ENCODE results near the gene ACACB. TPM values are rescaled to one million over a fixed set of nuclear protein-coding genes. Genes with fewer than 3 reads are reported as not detected.

The ACACB gene
- total and polyA plus RNA-seq, 11 donors: 29.9 to 176 (median 119) TPM

DNA sequence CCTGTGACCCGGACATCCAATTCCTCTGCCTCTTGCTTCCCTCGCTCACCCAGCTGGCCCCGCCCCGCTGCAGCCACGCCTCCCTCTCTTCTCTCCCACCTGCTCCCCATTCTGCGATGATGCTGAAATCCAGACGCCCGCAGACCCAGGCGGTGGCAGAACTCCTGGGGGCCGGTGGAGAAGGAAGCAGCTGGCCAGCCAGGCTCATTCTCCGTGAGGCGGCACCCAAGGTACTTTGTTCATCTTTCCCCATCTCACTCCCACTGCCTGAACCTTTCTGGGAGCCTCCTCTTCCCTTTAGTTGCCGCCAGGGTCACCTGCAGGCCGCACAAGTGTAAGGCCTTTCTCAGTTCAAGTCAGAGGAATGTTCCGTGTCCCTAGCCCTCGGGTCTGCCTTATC is 157.0 kb downstream of the ACACB start:
- no peak for ATAC-seq
- H3K4me1 ChIP-seq: peaks cover 0 to 5% (median 0%) of the 10 kb centered on the region in 12 donors
- H3K4me3 ChIP-seq: no peak overlapping the region

DNA sequence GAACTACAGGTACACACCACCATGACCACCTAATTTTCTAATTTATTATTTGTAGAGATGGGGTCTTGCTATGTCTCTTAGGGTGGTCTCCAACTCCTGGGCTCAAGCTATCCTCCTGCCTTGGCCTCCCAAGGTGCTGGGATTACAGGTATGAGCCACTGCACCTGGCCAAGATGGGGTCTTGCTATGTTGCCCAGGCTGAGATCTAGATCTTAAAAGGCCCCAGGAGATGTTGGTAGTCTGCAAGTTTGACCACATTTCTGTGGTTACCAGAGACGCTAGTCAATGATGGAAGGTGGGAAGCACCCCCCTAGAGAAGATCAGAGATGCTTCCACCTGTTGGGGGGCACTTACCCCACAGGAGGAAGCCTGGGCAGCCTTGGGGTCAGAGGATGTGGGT is 158.0 kb downstream of the ACACB start:
- TF ChIP-seq, protein P1, sequence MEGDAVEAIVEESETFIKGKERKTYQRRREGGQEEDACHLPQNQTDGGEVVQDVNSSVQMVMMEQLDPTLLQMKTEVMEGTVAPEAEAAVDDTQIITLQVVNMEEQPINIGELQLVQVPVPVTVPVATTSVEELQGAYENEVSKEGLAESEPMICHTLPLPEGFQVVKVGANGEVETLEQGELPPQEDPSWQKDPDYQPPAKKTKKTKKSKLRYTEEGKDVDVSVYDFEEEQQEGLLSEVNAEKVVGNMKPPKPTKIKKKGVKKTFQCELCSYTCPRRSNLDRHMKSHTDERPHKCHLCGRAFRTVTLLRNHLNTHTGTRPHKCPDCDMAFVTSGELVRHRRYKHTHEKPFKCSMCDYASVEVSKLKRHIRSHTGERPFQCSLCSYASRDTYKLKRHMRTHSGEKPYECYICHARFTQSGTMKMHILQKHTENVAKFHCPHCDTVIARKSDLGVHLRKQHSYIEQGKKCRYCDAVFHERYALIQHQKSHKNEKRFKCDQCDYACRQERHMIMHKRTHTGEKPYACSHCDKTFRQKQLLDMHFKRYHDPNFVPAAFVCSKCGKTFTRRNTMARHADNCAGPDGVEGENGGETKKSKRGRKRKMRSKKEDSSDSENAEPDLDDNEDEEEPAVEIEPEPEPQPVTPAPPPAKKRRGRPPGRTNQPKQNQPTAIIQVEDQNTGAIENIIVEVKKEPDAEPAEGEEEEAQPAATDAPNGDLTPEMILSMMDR (IDR thresholded peaks at IDR 0.05): no peak
- TF ChIP-seq POLR2A (IDR thresholded peaks at IDR 0.05): no peak
- WGBS, 4 donors: 39 to 100% (median 94%) methylated on average over 1 of the region's 1 CpG
- H3K36me3 ChIP-seq: peaks cover 0 to 4% (median 0%) of the 10 kb centered on the region in 9 donors

More for the DNA sequence above, 157.0 kb downstream of the ACACB start:
- no peak for DNase-seq
- Histone ChIP-seq H3K27ac (no peak overlapping the region), H3K9me3 (peaks cover 0 to 7% (median 0%) of the 10 kb centered on the region in 12 donors), H3K27me3 (no peaks in the 10 kb centered on the region), H3K36me3 (peaks cover 0 to 10% (median 4%) of the 10 kb centered on the region in 9 donors)
- TF ChIP-seq, protein P1 (IDR thresholded peaks at IDR 0.05): no peak
- no peak for TF ChIP-seq POLR2A (IDR thresholded peaks at IDR 0.05)
- intact Hi-C loops (cut with DNase I): no loop called here
- 28 to 43% (median 33%) methylated on average over 16 of the region's 16 CpGs for WGBS, 4 donors

DNA sequence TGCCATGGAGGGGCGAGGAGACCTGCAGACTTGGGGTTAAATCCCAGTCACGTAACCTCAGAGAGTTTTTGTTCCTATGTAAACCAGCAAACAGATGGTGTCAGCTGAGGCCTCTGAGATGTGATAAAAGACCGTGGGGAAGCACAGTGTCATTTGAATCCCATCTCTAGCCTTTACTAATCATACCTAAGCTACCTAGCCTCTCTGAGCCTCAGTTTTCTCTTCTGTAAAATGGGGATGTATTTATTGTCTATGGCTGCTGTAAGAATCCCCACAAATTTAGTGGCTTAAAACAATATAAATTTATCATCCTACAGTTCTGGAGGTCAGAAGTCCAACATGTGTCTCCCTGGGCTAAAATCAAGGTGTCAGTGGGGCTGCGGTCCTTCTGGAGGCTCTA is 158.8 kb downstream of the ACACB start:
- Histone ChIP-seq H3K27ac (no peak overlapping the region), H3K9me3 (peaks cover 0 to 6% (median 0%) of the 10 kb centered on the region in 12 donors), H3K4me1 (peaks cover 0 to 10% (median 0%) of the 10 kb centered on the region in 12 donors), H3K27me3 (no peaks in the 10 kb centered on the region), H3K36me3 (peaks cover 0 to 4% (median 0%) of the 10 kb centered on the region in 9 donors), H3K4me3 (no peak overlapping the region)
- WGBS, 4 donors: 80 to 90% (median 83%) methylated on average over 4 of the region's 4 CpGs
- ATAC-seq: no peak
- TF ChIP-seq, protein P1 (IDR thresholded peaks at IDR 0.05): no peak
- TF ChIP-seq POLR2A (IDR thresholded peaks at IDR 0.05): no peak
- no peak for DNase-seq
- intact Hi-C loops (cut with DNase I): no loop called here

More for the DNA sequence above, 158.0 kb downstream of the ACACB start:
- ATAC-seq: no peak
- H3K27ac ChIP-seq: no peak overlapping the region
- DNase-seq: peak in 1 of 5 donors; percentile 14
- no peak overlapping the region for H3K4me3 ChIP-seq
- no peaks in the 10 kb centered on the region for H3K27me3 ChIP-seq
- H3K4me1 ChIP-seq: peaks cover 0 to 10% (median 0%) of the 10 kb centered on the region in 12 donors
- H3K9me3 ChIP-seq: peaks cover 0 to 7% (median 0%) of the 10 kb centered on the region in 12 donors
- intact Hi-C loops (cut with DNase I): no loop called here

DNA sequence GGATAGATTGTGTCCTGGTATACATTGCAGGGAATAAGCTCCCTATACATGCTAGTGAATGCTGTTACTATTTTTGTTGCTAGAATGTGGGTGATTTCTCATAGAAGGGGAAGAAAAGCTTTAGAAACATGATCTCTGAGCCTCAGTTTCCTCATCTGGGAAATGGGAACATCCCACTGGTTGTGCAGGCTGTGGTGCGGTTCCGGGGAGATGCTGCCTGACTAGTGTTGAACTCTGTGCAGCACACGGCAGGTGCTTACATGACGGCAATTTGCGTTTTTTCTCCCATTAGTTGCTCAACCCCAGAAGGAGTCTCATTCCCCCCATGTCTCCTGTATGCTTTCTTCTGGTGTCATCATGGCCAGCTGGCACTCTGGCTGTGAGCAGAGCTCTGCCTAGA is 159.8 kb downstream of the ACACB start:
- H3K4me3 ChIP-seq: no peak overlapping the region
- TF ChIP-seq, protein P1 (IDR thresholded peaks at IDR 0.05): no peak
- TF ChIP-seq POLR2A (IDR thresholded peaks at IDR 0.05): no peak
- H3K36me3 ChIP-seq: peaks cover 0 to 2% (median 0%) of the 10 kb centered on the region in 9 donors
- no peaks in the 10 kb centered on the region for H3K27me3 ChIP-seq
- H3K4me1 ChIP-seq: peaks cover 0 to 10% (median 0%) of the 10 kb centered on the region in 12 donors
- no peaks in the 10 kb centered on the region for H3K9me3 ChIP-seq
- no peak for DNase-seq
- intact Hi-C loops (cut with DNase I): no loop called here
- H3K27ac ChIP-seq: no peak overlapping the region
- 93 to 96% (median 95%) methylated on average over 5 of the region's 5 CpGs for WGBS, 4 donors
- no peak for ATAC-seq

All from heart left ventricle (tissue), 16 donors.